K562 (cell line): ENCODE results near the gene ITGAX. TPM values are rescaled to one million over a fixed set of nuclear protein-coding genes. Genes with fewer than 3 reads are reported as not detected.

Experiments used
- ATAC-seq: fragments of 200-7000 bp; cut with Tn5 transposase; 3 replicates; pipeline ENCODE4 v1.9.1; 2020; ENCODE audit warnings: moderate library complexity
- BruUV-seq: library from RNA; stranded (reverse); fragments of 400-500 nt; replicated peaks from 2 replicates; lab custom pipeline; 2021; lab: Mats Ljungman, UMichigan
- CTCF ChIA-PET: fragments of 300-600 bp; formaldehyde crosslinking; extraction: SDS; loops from one replicate; lab custom pipeline; 2021; ENCODE audit warnings: low intra/inter-chr PET ratio; lab: Yijun Ruan, JAX
- POLR2A ChIA-PET: fragments of 300-600, 350-650 bp; sonication (Branson Sonifier 250); formaldehyde crosslinking; extraction: SDS; loops from one replicate; lab custom pipeline; 2021; ENCODE audit warnings: antibody characterized with exemption, inconsistent platforms; lab: Yijun Ruan, JAX
- DNase-seq, 4 experiments: peaks; one replicate each; pipeline versions ENCODE4 v3.0.0 to v3.0.0-alpha.2; 2011 to 2018; ENCODE audit warnings: low spot score in 3 of 4, mixed read lengths in 3 of 4; ENCODE audit errors: extremely low read depth in 1 of 4
- FAIRE-seq: peaks from 2 replicates; lab custom pipeline; 2011; peaks lifted over from hg19 to GRCh38; lab: Jason Lieb, UNC
- H2AFZ ChIP-seq: 2 replicates; pipeline ENCODE4 v1.6.0; 2011; ENCODE audit warnings: low read depth, low read length, control low read depth, inconsistent platforms
- H3K27ac ChIP-seq: fragments of 200-600 bp; 3 replicates; pipeline ENCODE4 v1.8.0; 2011; ENCODE audit warnings: low read depth, mild to moderate bottlenecking, control low read depth, inconsistent platforms, low read length, moderate library complexity, mixed read lengths; ENCODE audit errors: extremely low read depth
- H3K27me3 ChIP-seq, 2 experiments: fragments of 300-600 bp in 1 of 2; 2 replicates in 1 of 2; 3 replicates in 1 of 2; pipeline versions ENCODE4 v1.6.0 to v1.8.0; 2011; ENCODE audit warnings: inconsistent platforms in 2 of 2, low read length in 2 of 2, mild to moderate bottlenecking in 1 of 2, mixed read lengths in 1 of 2, moderate library complexity in 1 of 2; ENCODE audit not compliant: control insufficient read depth in 2 of 2, insufficient read depth in 2 of 2
- H3K36me3 ChIP-seq: fragments of 300-600 bp; 3 replicates; pipeline ENCODE4 v1.8.0; 2011; ENCODE audit warnings: mild to moderate bottlenecking, low read length, inconsistent platforms; ENCODE audit not compliant: control insufficient read depth, insufficient read depth
- H3K4me1 ChIP-seq, 2 experiments: fragments of 200-600 bp in 1 of 2; replicated peaks in 1 of 2; 2 replicates in 1 of 2; 3 replicates in 1 of 2; pipeline versions ENCODE4 v1.5.1 to v1.8.0; 2011; ENCODE audit warnings: inconsistent platforms in 2 of 2, low read length in 2 of 2, mild to moderate bottlenecking in 1 of 2, mixed read lengths in 1 of 2, moderate library complexity in 1 of 2; ENCODE audit not compliant: control insufficient read depth in 2 of 2, insufficient read depth in 2 of 2
- H3K4me2 ChIP-seq: 2 replicates; pipeline ENCODE4 v1.6.1; 2011; ENCODE audit warnings: low read length, control low read depth, inconsistent platforms, mixed read lengths; ENCODE audit not compliant: insufficient read depth
- H3K4me3 ChIP-seq: fragments of 200-600 bp; sonication (generic), shearing (Covaris generic); 2 replicates; pipeline ENCODE4 v1.5.1; 2016; ENCODE audit warnings: control low read depth, inconsistent platforms
- H3K79me2 ChIP-seq: fragments of 200-600 bp; 3 replicates; pipeline ENCODE4 v1.8.0; 2011; ENCODE audit warnings: low read length, inconsistent platforms; ENCODE audit not compliant: control insufficient read depth, insufficient read depth
- H3K9ac ChIP-seq, 2 experiments: 2 replicates each; pipeline versions ENCODE4 v1.6.0 to v1.6.1; 2011; ENCODE audit warnings: low read depth in 2 of 2, low read length in 2 of 2, control low read depth in 1 of 2, inconsistent platforms in 1 of 2, mild to moderate bottlenecking in 1 of 2, mixed read lengths in 1 of 2; ENCODE audit not compliant: insufficient read depth in 1 of 2
- H3K9me1 ChIP-seq: one replicate; pipeline ENCODE4 v1.6.0; 2011; ENCODE audit warnings: inconsistent platforms, mild to moderate bottlenecking, low read length, moderate library complexity; ENCODE audit not compliant: control insufficient read depth, insufficient read depth
- H3K9me3 ChIP-seq: replicated peaks from 2 replicates; pipeline ENCODE4 v1.5.1; 2011; ENCODE audit warnings: low read depth, low read length, inconsistent platforms; ENCODE audit not compliant: control insufficient read depth, insufficient read depth
- H4K20me1 ChIP-seq: replicated peaks from 2 replicates; pipeline ENCODE4 v1.6.1; 2011; ENCODE audit warnings: low read length, inconsistent platforms, mixed read lengths; ENCODE audit not compliant: control insufficient read depth, insufficient read depth
- ASH1L ChIP-seq: fragments of 450-650 bp; IDR thresholded peaks from 2 replicates; pipeline ENCODE4 v1.6.1; 2018; ENCODE audit warnings: borderline replicate concordance, mild to moderate bottlenecking, low read depth; ENCODE audit not compliant: partially characterized antibody
- E2F6 ChIP-seq, 2 experiments: IDR thresholded peaks; 2 replicates each; pipeline ENCODE4 v1.6.1; 2011; ENCODE audit warnings: borderline replicate concordance in 1 of 2, control low read depth in 1 of 2, low read depth in 1 of 2, low read length in 1 of 2, mild to moderate bottlenecking in 1 of 2, mixed read lengths in 1 of 2, moderate library complexity in 1 of 2; ENCODE audit not compliant: insufficient read depth in 1 of 2, insufficient read length in 1 of 2, poor library complexity in 1 of 2, severe bottlenecking in 1 of 2; ENCODE audit errors: extremely low read depth in 1 of 2
- IRF2 ChIP-seq: sonication (generic); formaldehyde crosslinking; IDR thresholded peaks from 2 replicates; pipeline ENCODE4 v1.8.1; 2022; ENCODE audit warnings: mild to moderate bottlenecking, missing genetic modification reagents
- JUN ChIP-seq, 2 experiments: sonication (generic) in 1 of 2; formaldehyde crosslinking in 1 of 2; IDR thresholded peaks; 2 replicates each; pipeline versions ENCODE4 v1.6.1 to v1.8.0; 2012 to 2022; ENCODE audit warnings: borderline replicate concordance in 2 of 2, mild to moderate bottlenecking in 2 of 2, improper control_type of control experiment in 1 of 2, low read depth in 1 of 2, low read length in 1 of 2, missing genetic modification reagents in 1 of 2
- MBD2 ChIP-seq: sonication (generic); IDR thresholded peaks from 2 replicates; pipeline ENCODE4 v1.6.1; 2016; ENCODE audit warnings: low read depth, borderline replicate concordance
- NFE2 ChIP-seq: IDR thresholded peaks from 2 replicates; pipeline ENCODE4 v1.6.1; 2014; ENCODE audit warnings: antibody characterized with exemption, low read depth
- OTX1 ChIP-seq: fragments of 450-650 bp; formaldehyde crosslinking; IDR thresholded peaks from 2 replicates; pipeline ENCODE4 v1.4.0; 2022; ENCODE audit warnings: mild to moderate bottlenecking
- SMAD3 ChIP-seq: fragments of 450-650 bp; formaldehyde crosslinking; conservative IDR thresholded peaks from 2 replicates; pipeline ENCODE4 v1.4.0; 2020; ENCODE audit warnings: mild to moderate bottlenecking
- SRSF1 ChIP-seq: fragments of 200-400 bp; formaldehyde crosslinking; IDR thresholded peaks from 2 replicates; pipeline ENCODE4 v1.6.1; 2017; ENCODE audit warnings: mild to moderate bottlenecking, low read depth, low read length, moderate library complexity
- TAL1 ChIP-seq: fragments of 450-650 bp; IDR thresholded peaks from 2 replicates; pipeline ENCODE4 v1.6.1; 2016; ENCODE audit warnings: mild to moderate bottlenecking
- TFAM ChIP-seq: fragments of 250-450 bp; sonication (Bioruptor Pico); conservative IDR thresholded peaks from 2 replicates; pipeline ENCODE4 v1.5.0; 2021; ENCODE audit warnings: mild to moderate bottlenecking, moderate library complexity
- ZNF280A ChIP-seq: fragments of 450-650 bp; IDR thresholded peaks from 2 replicates; pipeline ENCODE4 v1.6.1; 2018; ENCODE audit warnings: mild to moderate bottlenecking, low read depth; ENCODE audit not compliant: partially characterized antibody
- ZNF324 ChIP-seq: fragments of 250-450 bp; sonication (Bioruptor Pico); IDR thresholded peaks from 2 replicates; pipeline ENCODE4 v1.4.0; 2020; ENCODE audit warnings: mild to moderate bottlenecking
- ZNF707 ChIP-seq: fragments of 250-450 bp; sonication (Bioruptor Pico); conservative IDR thresholded peaks from 2 replicates; pipeline ENCODE4 v1.8.0; 2022; ENCODE audit warnings: inconsistent platforms, mild to moderate bottlenecking, moderate library complexity
- ZNF76 ChIP-seq: fragments of 250-450 bp; sonication (Bioruptor Pico); IDR thresholded peaks from 2 replicates; pipeline ENCODE4 v1.4.0; 2020; ENCODE audit warnings: mild to moderate bottlenecking, moderate library complexity, borderline replicate concordance
- WGBS: fragments of 100-300 bp; shearing (Covaris generic); methylation state at CpG from one replicate; pipeline ENCODE4 v1.1.6; 2016; ENCODE audit warnings: low coverage, mixed read lengths; ENCODE audit not compliant: insufficient coverage; ENCODE audit errors: missing lambda C conversion rate; 5-methylcytosine and 5-hydroxymethylcytosine counted together
- in situ Hi-C: fragments of 300-500 bp; cut with MboI; formaldehyde crosslinking; loops from 4 replicates; pipeline ENCODE4 v1.15.0; 2018; ENCODE audit warnings: inconsistent platforms, mixed read lengths
- intact Hi-C: fragments of 100-400 bp; cut with micrococcal nuclease; formaldehyde crosslinking; loops from 2 replicates; pipeline ENCODE4 v1.14.2; 2022
- polyA plus RNA-seq, 8 experiments: library from polyadenylated mRNA; depleted of rRNA in 4 of 8; stranded (reverse) in 5 of 8; unstranded in 3 of 8; fragments of >200 nt; fragmentation: Nextera tagmentation in 2 of 8; fragmentation: Illumina TruSeq in 1 of 8; extraction: Ambion mirVana in 2 of 8; extraction: Trizol in 1 of 8; gene quantifications; 2 replicates each; pipeline versions ENCODE4 v1.2.1 to v1.2.3, GENCODE V29; 2011 to 2014; ENCODE audit warnings: inconsistent platforms in 1 of 8, missing spikeins in 1 of 8
- total RNA-seq, 7 experiments: library from RNA; depleted of rRNA in 6 of 7; stranded (reverse); fragments of >200 nt in 6 of 7; fragmentation: Illumina TruSeq in 2 of 7; extraction: Trizol in 2 of 7; gene quantifications; 2 replicates each; pipeline versions ENCODE4 v1.2.1 to v1.2.3, GENCODE V29; 2011 to 2021; ENCODE audit warnings: low replicate concordance in 1 of 7
- TF ChIP-seq, protein P1 (sequence below), 2 experiments: fragments of 450-650 bp; conservative IDR thresholded peaks; 2 replicates each; pipeline ENCODE4 v1.6.1; 2017; ENCODE audit warnings: mild to moderate bottlenecking in 2 of 2, moderate library complexity in 2 of 2
- TF ChIP-seq, protein P2 (sequence below): sonication (generic); formaldehyde crosslinking; IDR thresholded peaks from 2 replicates; pipeline ENCODE4 v1.8.0; 2022; ENCODE audit warnings: mild to moderate bottlenecking, missing genetic modification reagents

Gene ITGAX
- total and polyA plus RNA-seq, 9 of the 15 experiments (the other 6 are each of a cell fraction or from before 2014, with no cell fraction given): 0.03 to 0.58 (median 0.14) TPM

- Histone ChIP-seq H4K20me1 (no peaks in the 10 kb centered on the region), H3K9ac (peak overlapping the region in 1 of 2 experiments; percentile 58; a peak in 1 of 4 replicates), H3K4me1 (peaks cover 0 to 7% of the 10 kb centered on the region in 2 experiments; a peak in 2 of 5 replicates), H2AFZ (no peak overlapping the region), H3K9me3 (no peaks in the 10 kb centered on the region), H3K27me3 (peaks cover 3 to 9% of the 10 kb centered on the region in 2 experiments; a peak in 3 of 5 replicates), H3K36me3 (no peaks in the 10 kb centered on the region), H3K4me2 (no peak overlapping the region), H3K4me3 (no peak overlapping the region), H3K79me2 (no peaks in the 10 kb centered on the region), H3K27ac (no peak overlapping the region), H3K9me1 (no peaks in the 10 kb centered on the region)
- in situ Hi-C loops (no loop called here), intact Hi-C loops (no loop called here)
- FAIRE-seq (no peak), DNase-seq (no peak), ATAC-seq (no peak)
- CTCF ChIA-PET: no interaction called here
- no TSS peak for BruUV-seq
- POLR2A ChIA-PET: no interaction called here
- WGBS: 36% methylated on average over 7 of the region's 9 CpGs
- no peak for TF ChIP-seq JUN (IDR thresholded peaks at IDR 0.05; ENCODE audit: borderline replicate concordance, low read depth, low read length)
- no peak for TF ChIP-seq JUN (CRISPR knock-in tag; IDR thresholded peaks at IDR 0.05; ENCODE audit: borderline replicate concordance)
- TF ChIP-seq, protein P1, sequence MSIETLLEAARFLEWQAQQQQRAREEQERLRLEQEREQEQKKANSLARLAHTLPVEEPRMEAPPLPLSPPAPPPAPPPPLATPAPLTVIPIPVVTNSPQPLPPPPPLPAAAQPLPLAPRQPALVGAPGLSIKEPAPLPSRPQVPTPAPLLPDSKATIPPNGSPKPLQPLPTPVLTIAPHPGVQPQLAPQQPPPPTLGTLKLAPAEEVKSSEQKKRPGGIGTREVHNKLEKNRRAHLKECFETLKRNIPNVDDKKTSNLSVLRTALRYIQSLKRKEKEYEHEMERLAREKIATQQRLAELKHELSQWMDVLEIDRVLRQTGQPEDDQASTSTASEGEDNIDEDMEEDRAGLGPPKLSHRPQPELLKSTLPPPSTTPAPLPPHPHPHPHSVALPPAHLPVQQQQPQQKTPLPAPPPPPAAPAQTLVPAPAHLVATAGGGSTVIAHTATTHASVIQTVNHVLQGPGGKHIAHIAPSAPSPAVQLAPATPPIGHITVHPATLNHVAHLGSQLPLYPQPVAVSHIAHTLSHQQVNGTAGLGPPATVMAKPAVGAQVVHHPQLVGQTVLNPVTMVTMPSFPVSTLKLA (conservative IDR thresholded peaks at IDR 0.05): no peak
- TF ChIP-seq ZNF707 (CRISPR knock-in tag): no peak
- TF ChIP-seq ASH1L: no peak
- TF ChIP-seq ZNF280A: no peak
- TF ChIP-seq TAL1: no peak
- TF ChIP-seq ZNF76 (CRISPR knock-in tag): no peak
- TF ChIP-seq ZNF324: no peak
- TF ChIP-seq SRSF1: no peak
- TF ChIP-seq OTX1 (CRISPR knock-in tag): no peak
- no peak for TF ChIP-seq NFE2
- no peak for TF ChIP-seq MBD2
- TF ChIP-seq, protein P2, sequence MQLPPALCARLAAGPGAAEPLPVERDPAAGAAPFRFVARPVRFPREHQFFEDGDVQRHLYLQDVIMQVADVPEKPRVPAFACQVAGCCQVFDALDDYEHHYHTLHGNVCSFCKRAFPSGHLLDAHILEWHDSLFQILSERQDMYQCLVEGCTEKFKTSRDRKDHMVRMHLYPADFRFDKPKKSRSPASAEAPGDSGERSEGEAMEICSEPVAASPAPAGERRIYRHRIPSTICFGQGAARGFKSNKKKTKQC (CRISPR knock-in tag): no peak
- TF ChIP-seq IRF2: no peak
- no peak for TF ChIP-seq E2F6 (IDR thresholded peaks at IDR 0.05; ENCODE audit: borderline replicate concordance in 1 of 2, extremely low read depth in 1 of 2, insufficient read depth in 1 of 2, insufficient read length in 1 of 2, low read depth in 1 of 2, low read length in 1 of 2, poor library complexity in 1 of 2, severe bottlenecking in 1 of 2)
- no peak for TF ChIP-seq TFAM (CRISPR knock-in tag)
- TF ChIP-seq SMAD3 (CRISPR knock-in tag): no peak
Measured at GRCh38 chr16:31397701-31398100, 42.7 kb downstream of the ITGAX start.
